WTC11 (cell line): ENCODE measurements around the gene EIF2B5.

Experiments
- ATF3 ChIP-seq: sonication (generic); formaldehyde crosslinking; conservative IDR thresholded peaks from 2 replicates; pipeline ENCODE4 v1.8.1; 2022; ENCODE audit warnings: mild to moderate bottlenecking, missing genetic modification reagents
- CTCF ChIP-seq: fragments of 200-600 bp; IDR thresholded peaks from 2 replicates; pipeline ENCODE4 v1.8.0; 2022; ENCODE audit warnings: antibody characterized with exemption
- ZNF263 ChIP-seq: sonication (generic); formaldehyde crosslinking; IDR thresholded peaks from 2 replicates; pipeline ENCODE4 v1.8.1; 2022; ENCODE audit warnings: low read depth, mild to moderate bottlenecking, moderate library complexity, missing genetic modification reagents

- TF ChIP-seq CTCF (no peak), ZNF263 (CRISPR knock-in tag) (no peak), ATF3 (no peak)
Observed at GRCh38 chr3:184135149-184135910, at the start of gene EIF2B5.
